Left renal cortex interstitium (tissue), 4 donors: ENCODE results near the gene ZNF324B. TPM values are rescaled to one million over a fixed set of nuclear protein-coding genes. Genes with fewer than 3 reads are reported as not detected.
"Not testable (repeated sequence)": the region's sequence is repeated elsewhere in the genome, so short reads cannot be mapped to it uniquely, and the experiment has no call there.

Experiments
- DNase-seq, 4 donors: peaks; one replicate each; pipeline ENCODE4 v3.0.0-alpha.2; 2013; ENCODE audit warnings: low read depth in 4 of 4, low spot score in 2 of 4, missing footprints in 1 of 4
- polyA plus RNA-seq, 4 donors: library from polyadenylated mRNA; unstranded; fragments of 120-200 nt; gene quantifications; one replicate each; pipeline ENCODE4 v1.2.1, GENCODE V29; 2013; ENCODE audit not compliant: insufficient read length in 4 of 4

ZNF324B gene
- polyA plus RNA-seq, 4 donors = 4.5 to 7.0 (median 5.6) TPM

GRCh38 chr19:58477871-58478270, 26.4 kb downstream of the ZNF324B start:
- no peak for DNase-seq

GRCh38 chr19:58479303-58479702, 27.9 kb downstream of the ZNF324B start:
- DNase-seq = no peak

- no peak for DNase-seq
Observed at GRCh38 chr19:58479736-58480480, 28.5 kb downstream of the ZNF324B start.

GRCh38 chr19:58480481-58480830, 29.0 kb downstream of the ZNF324B start:
- no peak for DNase-seq

- no peak for DNase-seq
Observed at GRCh38 chr19:58480831-58481230, 29.4 kb downstream of the ZNF324B start.

GRCh38 chr19:58482372-58482771, 30.9 kb downstream of the ZNF324B start:
- no peak for DNase-seq

GRCh38 chr19:58483776-58484175, 32.4 kb downstream of the ZNF324B start:
- no peak for DNase-seq

GRCh38 chr19:58484349-58484748, 32.9 kb downstream of the ZNF324B start:
- not testable (repeated sequence) for DNase-seq

- DNase-seq = no peak
Observed at GRCh38 chr19:58491393-58491792, 40.0 kb downstream of the ZNF324B start.

GRCh38 chr19:58492265-58492664, 40.8 kb downstream of the ZNF324B start:
- DNase-seq = no peak

GRCh38 chr19:58497634-58498170, 46.3 kb downstream of the ZNF324B start:
- DNase-seq = no peak

GRCh38 chr19:58498316-58499020, 47.0 kb downstream of the ZNF324B start:
- DNase-seq = no peak

GRCh38 chr19:58499021-58499927, 47.9 kb downstream of the ZNF324B start:
- DNase-seq = peak; percentile 74 to 96 (median 94)

GRCh38 chr19:58500242-58500641, 48.8 kb downstream of the ZNF324B start:
- DNase-seq = no peak

Other genes starting within 250 kb of the ZNF324B start
- 10 to 100 TPM; 32.4 to 48.9 (median 35.6) TPM for gene ZNF544, start 222.7 kb upstream of the ZNF324B start, polyA plus RNA-seq
- gene ZNF8, start 172.7 kb upstream of the ZNF324B start, polyA plus RNA-seq = 1 to 10 TPM; 6.1 to 9.9 (median 7.9) TPM
- gene ERVK3-1, start 146.2 kb upstream of the ZNF324B start, polyA plus RNA-seq = 10 to 100 TPM; 49.7 to 58.3 (median 51.6) TPM
- 1 to 10 TPM; 3.0 to 4.2 (median 3.5) TPM for gene ZSCAN22, start 124.6 kb upstream of the ZNF324B start, polyA plus RNA-seq
- gene A1BG, start 98.1 kb upstream of the ZNF324B start, polyA plus RNA-seq = 1 to 10 TPM; 1.3 to 2.0 (median 1.5) TPM
- 1 to 10 TPM; 3.4 to 7.9 (median 5.6) TPM for gene ZNF497, start 88.9 kb upstream of the ZNF324B start, polyA plus RNA-seq
- 1 to 10 TPM; 2.6 to 7.1 (median 5.3) TPM for gene ZNF837, start 70.6 kb upstream of the ZNF324B start, polyA plus RNA-seq
- 1,000 to 10,000 TPM in 2 of 4 donors, 100 to 1,000 TPM in 2; 891 to 1,257 (median 971) TPM for gene RPS5, start 64.4 kb upstream of the ZNF324B start, polyA plus RNA-seq
- not detected for gene RNF225, start 56.0 kb upstream of the ZNF324B start, polyA plus RNA-seq
- 10 to 100 TPM; 11.2 to 14.6 (median 14.3) TPM for gene ZNF584, start 43.0 kb upstream of the ZNF324B start, polyA plus RNA-seq
- gene ZNF132, start 11.5 kb upstream of the ZNF324B start, polyA plus RNA-seq = 10 to 100 TPM; 11.9 to 16.1 (median 15.0) TPM
- gene ZNF324, start 15.5 kb downstream of the ZNF324B start, polyA plus RNA-seq = 10 to 100 TPM in 2 of 4 donors, 1 to 10 TPM in 2; 8.9 to 13.5 (median 10.8) TPM
- 10 to 100 TPM; 12.4 to 24.5 (median 17.9) TPM for gene ZNF446, start 24.7 kb downstream of the ZNF324B start, polyA plus RNA-seq
- 10 to 100 TPM in 2 of 4 donors, 1 to 10 TPM in 2; 9.7 to 13.4 (median 10.1) TPM for gene SLC27A5, start 60.4 kb downstream of the ZNF324B start, polyA plus RNA-seq
- gene ZBTB45, start 68.2 kb downstream of the ZNF324B start, polyA plus RNA-seq = 10 to 100 TPM in 3 of 4 donors, 1 to 10 TPM in 1; 9.0 to 18.3 (median 13.5) TPM
- 100 to 1,000 TPM; 665 to 780 (median 704) TPM for gene TRIM28, start 92.4 kb downstream of the ZNF324B start, polyA plus RNA-seq
- gene CHMP2A, start 103.5 kb downstream of the ZNF324B start, polyA plus RNA-seq = 100 to 1,000 TPM; 118 to 132 (median 126) TPM
- gene UBE2M, start 107.0 kb downstream of the ZNF324B start, polyA plus RNA-seq = 100 to 1,000 TPM in 1 of 4 donors, 10 to 100 TPM in 3; 87.6 to 104 (median 95.3) TPM
- 10 to 100 TPM; 18.2 to 61.3 (median 43.9) TPM for gene MZF1, start 121.7 kb downstream of the ZNF324B start, polyA plus RNA-seq